Upper lobe of left lung (tissue), 4 donors: ENCODE data around the gene KATNB1.

ENCODE experiments used
- EP300 ChIP-seq, 4 donors: sonication (generic); formaldehyde crosslinking; IDR thresholded peaks; one replicate each; pipeline ENCODE4 v1.5.1; 2017; ENCODE audit warnings: antibody characterized with exemption in 4 of 4, control low read depth in 2 of 4
- TF ChIP-seq, protein P1 (sequence below), 6 experiments: fragments of 450-650 bp in 4 of 6; fragments of 200-600 bp in 2 of 6; sonication (generic) in 2 of 6; IDR thresholded peaks; one replicate each; pipeline ENCODE4 v1.5.1; 2016 to 2019; ENCODE audit warnings: antibody characterized with exemption in 6 of 6

DNA sequence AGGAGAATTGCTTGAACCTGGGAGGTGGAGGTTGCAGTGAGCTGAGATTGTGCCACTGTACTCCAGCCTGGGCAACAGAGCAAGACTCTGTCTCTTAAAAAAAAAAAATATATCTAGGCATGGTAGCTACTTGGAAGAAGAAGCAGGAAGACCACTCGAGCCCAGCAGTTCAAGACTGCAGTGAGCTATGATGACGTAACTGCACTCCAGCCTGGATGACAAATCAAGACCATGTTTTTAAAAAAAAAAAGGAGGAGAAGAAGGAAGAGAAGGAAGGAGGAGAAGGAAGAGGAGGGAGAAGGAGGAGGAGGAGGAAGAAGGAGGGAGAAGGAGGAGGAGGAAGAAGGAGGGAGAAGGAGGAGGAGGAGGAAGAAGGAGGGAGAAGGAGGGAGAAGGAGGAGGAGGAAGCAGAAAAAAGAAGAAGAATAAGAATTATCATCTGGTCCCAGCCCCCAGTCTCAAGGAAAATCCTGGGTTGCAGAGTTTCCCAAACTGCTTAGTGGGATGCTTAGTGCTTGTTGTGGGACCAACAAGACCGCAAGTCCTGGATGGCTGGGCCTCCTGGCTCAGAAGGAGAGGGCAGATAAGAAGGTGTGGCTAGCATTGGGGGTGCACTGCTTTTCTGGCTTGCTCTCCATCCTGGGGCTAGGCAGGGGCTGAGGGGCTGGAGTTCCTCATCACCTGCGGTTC, 44.6 kb upstream of the KATNB1 start:
- TF ChIP-seq EP300 (IDR thresholded peaks at IDR 0.05): no peak
- TF ChIP-seq, protein P1, sequence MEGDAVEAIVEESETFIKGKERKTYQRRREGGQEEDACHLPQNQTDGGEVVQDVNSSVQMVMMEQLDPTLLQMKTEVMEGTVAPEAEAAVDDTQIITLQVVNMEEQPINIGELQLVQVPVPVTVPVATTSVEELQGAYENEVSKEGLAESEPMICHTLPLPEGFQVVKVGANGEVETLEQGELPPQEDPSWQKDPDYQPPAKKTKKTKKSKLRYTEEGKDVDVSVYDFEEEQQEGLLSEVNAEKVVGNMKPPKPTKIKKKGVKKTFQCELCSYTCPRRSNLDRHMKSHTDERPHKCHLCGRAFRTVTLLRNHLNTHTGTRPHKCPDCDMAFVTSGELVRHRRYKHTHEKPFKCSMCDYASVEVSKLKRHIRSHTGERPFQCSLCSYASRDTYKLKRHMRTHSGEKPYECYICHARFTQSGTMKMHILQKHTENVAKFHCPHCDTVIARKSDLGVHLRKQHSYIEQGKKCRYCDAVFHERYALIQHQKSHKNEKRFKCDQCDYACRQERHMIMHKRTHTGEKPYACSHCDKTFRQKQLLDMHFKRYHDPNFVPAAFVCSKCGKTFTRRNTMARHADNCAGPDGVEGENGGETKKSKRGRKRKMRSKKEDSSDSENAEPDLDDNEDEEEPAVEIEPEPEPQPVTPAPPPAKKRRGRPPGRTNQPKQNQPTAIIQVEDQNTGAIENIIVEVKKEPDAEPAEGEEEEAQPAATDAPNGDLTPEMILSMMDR (IDR thresholded peaks at IDR 0.05): no peak
